HG03280 (cell line): ENCODE data around the gene PLA2G5.

ENCODE experiments used
- ATAC-seq: cut with Tn5 transposase; IDR thresholded peaks from one replicate; pipeline ENCODE4 v1.9.1; 2021; ENCODE audit warnings: mild to moderate bottlenecking, moderate library complexity; ENCODE audit not compliant: unreplicated experiment

The PLA2G5 gene

DNA sequence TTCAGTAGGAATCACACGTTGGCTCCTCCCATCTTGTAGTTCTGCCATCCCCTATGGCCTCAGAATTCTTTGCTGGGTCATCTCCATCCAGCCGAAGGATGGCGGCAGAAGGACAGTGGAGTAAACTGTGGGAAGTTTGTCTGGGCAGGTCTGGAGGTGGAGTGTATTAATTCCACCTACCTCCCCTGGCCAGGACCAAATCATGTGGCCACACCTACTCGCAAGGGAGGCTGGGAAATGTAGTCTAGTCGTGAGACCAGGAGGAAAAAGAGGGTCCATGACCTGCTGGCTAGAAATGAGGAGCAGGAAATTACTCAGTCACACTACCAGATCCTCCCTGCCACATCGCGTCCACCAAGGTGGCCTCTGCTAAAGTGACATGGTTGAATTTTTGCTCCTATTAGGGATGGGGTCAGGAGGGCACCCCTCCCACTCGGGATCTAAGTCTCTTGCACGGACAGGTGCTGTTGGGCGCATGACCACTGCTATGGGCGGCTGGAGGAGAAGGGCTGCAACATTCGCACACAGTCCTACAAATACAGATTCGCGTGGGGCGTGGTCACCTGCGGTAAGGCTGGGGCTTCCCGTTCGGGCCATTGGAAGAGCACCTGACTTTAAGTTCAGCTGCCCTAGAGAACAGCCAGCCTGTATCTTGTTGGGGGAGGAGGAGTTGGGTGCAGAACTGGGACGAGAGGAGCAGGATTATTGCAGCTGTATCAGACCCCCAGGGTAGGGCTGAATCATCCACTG is 19.5 kb downstream of the PLA2G5 start:
- ATAC-seq = no peak

- no peak for ATAC-seq
Observed at GRCh38 chr1:20090119-20090518, 20.1 kb downstream of the PLA2G5 start.

- ATAC-seq = no peak
Observed at GRCh38 chr1:20090641-20091040, 20.6 kb downstream of the PLA2G5 start.

DNA sequence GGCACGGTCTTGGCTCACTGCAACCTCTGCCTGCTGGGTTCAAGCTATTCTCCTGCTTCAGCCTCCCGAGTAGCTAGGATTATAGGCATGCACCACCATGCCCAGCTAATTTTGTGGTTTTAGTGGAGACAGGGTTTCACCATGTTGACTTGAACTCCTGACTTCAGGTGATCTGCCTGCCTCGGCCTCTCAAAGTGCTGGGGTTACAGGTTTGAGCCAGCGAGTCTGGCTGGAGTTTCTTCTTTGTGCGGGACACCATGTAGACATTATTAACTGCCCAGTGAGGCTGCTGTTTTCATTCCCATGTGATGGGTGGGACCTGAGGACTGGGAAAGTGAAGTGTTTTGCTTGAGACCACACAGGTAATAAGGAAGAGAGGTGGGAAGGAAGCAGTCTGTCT is 23.3 kb downstream of the PLA2G5 start:
- no peak for ATAC-seq

DNA sequence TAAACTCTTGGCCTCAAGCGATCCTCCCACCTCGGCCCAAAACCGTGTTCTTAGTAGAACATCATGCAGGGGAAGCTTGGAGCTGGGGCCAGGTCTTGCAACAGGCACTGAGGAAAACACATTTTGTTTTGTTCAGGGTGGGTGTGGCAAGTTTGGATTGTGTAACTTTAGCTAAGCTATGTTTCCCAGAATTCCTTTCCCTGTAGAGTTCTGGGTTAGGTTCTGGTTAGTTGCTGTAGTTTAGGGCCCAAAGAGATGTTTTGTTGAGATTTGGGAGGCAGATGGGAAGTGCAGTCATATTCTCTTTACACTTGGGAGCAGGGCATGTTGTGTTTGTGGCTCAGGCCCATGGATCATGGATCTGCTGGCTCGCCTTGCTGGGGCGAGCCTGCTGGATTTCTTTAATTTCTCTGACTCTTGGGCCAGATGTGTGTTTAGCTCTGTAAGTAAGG is 24.0 kb downstream of the PLA2G5 start:
- no peak for ATAC-seq

GRCh38 chr1:20095564-20096434 is 25.8 kb downstream of the PLA2G5 start:
- ATAC-seq = no peak

GRCh38 chr1:20096840-20097447 is 26.9 kb downstream of the PLA2G5 start:
- ATAC-seq = no peak

GRCh38 chr1:20099533-20099932 is 29.5 kb downstream of the PLA2G5 start:
- ATAC-seq = no peak

DNA sequence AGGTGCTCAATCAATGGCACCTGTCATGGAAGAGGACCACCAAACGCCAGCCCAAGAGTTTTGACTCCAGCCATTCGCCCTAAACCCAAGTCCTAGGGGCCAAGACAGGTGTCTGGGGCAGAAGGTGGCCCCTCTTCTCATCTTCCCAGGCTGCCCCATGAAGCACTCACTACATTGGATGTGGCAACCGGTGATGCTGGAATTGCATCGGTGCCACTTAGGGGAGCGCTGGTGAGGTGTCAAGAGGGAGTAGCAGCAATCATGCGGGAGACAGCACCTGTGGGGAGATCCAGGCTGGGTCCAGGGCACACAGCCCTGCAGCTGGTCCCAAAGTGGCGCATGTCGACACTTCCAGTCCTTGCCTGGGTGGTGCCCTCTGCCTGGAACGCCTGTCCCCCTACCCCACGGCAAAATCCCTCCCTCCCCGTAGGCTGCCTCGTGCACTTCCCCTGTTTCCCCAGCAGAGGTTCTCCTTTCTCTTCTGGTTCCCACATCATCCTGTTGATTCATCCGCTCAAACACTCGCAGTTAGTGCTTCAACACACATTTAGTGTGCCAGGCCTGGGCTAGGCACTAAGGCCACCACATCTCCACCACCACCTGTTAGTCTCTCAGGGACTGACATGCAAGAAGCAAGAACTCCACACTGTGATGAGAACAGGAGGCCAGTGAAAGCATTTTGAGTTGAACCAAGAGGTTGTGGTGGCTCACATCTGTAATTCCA is 30.8 kb downstream of the PLA2G5 start:
- ATAC-seq = no peak

DNA sequence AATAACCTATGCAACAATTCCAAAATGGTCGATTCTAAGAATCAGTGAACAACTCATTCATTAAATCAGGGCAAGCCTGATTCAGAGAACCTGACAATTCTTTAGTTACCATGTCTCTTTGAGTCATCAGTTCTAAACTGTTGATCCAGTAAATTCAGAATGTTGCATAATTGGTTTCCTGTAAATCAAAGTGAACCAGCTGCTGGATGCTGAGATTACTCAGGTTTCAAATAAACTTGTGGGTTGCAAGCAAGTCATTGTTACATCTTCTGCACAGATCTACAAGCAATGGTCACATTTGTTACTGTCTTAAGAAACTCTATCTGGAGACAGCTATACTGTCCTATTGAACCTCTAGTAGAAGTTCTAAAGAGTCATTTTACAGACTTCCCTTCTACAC is 32.9 kb downstream of the PLA2G5 start:
- ATAC-seq = no peak

DNA sequence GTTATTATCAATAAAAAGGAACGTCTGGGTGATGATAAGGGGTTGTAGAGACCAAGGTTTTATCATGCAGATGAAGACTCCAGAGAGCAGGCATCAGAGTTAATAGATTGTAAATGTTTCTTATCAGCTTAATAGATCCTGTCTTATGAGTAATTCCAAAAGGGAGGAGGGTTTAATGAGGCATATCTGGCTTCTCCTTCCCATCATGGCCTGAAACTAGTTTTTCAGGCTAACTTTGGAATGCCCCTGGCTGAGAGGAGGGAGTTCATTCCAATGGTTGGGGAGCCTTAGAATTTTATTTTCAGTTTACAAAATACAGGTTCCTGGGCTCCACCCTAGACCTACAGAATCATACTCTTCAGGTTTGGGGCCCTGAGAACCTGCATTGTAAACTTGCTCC is 35.9 kb downstream of the PLA2G5 start:
- no peak for ATAC-seq

DNA sequence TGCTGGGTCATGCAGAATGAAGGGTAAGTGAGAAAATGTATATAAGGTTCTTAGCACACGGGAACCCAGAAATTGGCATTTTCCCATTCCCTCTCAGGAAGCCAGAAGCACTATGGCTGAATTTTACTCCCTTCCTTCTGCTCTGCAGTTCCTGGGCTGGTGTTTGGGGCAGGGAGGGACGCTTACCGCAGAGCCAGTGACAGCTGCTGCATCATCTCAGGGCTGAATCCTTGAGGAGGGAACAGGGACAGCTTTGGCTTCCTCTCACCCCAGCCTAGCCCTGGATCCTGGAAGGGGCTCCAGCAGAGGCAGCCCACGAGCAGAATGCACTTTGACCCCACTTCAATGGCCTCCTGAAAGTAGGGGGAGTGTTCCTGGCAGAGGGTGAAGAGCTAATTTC is 37.4 kb downstream of the PLA2G5 start:
- no peak for ATAC-seq

DNA sequence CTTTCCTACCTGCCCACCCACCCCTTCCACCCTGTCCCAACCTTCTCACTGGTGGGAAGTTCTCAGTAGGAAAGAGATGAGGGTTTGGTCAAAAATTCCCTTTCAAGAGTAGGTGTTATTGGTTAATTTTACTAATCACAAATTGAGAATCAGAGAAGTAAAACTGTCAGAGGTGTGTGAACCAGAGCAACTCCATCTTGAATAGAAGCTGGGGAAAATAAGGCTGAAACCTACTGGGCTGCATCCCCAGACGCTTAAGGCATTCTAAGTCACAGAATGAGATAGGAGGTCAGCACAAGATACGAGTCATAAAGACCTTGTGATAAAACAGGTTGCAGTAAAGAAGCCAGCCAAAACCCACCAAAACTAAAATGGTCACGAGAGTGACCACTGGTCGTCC is 37.8 kb downstream of the PLA2G5 start:
- no peak for ATAC-seq

DNA sequence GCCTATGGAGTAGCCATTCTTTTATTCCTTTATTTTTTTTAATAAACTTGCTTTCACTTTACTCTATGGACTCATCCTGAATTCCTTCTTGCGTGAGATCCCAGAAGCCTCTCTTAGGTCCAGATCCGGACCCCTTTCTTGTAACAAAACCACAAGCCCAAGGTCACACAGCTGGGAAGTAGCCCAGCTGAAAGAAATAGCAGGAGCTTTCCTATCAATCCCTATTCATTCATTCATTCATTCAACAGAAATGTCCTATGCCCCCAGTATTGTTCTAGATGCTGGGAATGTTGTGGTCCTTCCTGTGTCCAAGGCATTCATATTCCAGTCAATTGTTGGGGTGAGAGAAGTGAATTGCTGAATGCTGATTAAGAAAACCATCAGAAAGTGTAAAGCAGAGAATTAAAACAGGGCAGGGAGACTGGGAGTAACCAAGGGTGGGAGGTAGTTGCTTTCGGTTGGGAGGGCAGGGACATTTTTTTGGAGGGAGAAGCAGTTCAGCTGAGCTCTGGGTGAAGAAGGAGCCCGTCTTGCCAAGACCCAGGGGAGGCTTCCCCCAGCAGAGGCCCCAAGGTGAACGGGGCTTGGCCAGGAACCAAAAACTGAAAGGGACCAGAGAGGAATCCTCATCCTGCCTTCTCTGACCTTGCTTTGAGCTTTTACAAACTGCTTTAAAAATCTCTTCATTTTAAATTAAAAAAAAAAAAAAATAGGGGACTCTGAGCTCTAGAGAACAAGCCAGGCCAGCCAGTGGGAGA is 38.6 kb downstream of the PLA2G5 start:
- no peak for ATAC-seq

GRCh38 chr1:20109223-20109856 is 39.3 kb downstream of the PLA2G5 start:
- ATAC-seq = no peak

- no peak for ATAC-seq
Observed at GRCh38 chr1:20110679-20111078, 40.7 kb downstream of the PLA2G5 start.

- ATAC-seq = no peak
Observed at GRCh38 chr1:20111452-20111851, 41.5 kb downstream of the PLA2G5 start.

DNA sequence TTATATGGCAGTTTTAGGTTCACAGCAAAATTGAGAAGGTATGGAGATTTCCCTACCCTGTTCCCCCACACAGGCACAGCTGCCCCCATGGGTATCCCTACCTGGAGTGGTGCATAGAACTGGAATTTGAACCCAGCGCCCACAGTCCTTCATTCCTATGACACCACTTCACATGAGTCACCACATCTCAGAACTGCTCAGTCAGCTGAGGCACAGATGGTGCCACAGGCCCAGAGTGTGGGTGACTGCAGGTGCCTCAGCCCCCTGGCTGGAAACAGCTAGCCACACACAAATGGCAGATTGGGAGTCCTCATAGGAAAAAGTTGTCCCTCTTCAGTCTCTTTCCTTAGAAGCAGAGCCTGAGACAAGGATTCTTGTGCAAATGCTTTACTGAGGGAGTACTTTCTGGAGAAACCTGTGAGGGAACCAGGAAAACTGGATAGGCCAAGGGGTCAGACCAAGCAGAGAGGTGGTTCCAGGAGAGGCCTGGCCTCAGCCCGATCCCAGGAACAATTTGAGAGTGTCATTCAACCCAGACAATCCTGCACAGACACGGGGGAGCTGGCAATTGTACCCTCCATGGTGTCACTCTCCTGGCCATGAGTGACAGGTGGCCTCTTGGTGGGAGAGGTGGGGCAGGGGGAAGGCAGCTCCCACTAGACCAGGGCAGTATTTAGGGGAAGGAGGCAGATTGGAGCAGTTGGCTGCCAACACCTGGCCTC is 42.4 kb downstream of the PLA2G5 start:
- ATAC-seq = no peak

- no peak for ATAC-seq
Observed at GRCh38 chr1:20114021-20114648, 44.1 kb downstream of the PLA2G5 start.
